Stimulated activated CD8-positive, alpha-beta memory T cell treated with anti-CD3 and anti-CD28 coated beads, Interleukin-15, amount 100 ng/mL, for 24 hours (primary cell): Measurements from ENCODE around the gene RSU1.

Source experiments
- DNase-seq: peaks from one replicate; pipeline ENCODE4 v3.0.0-alpha.2; 2020; ENCODE audit warnings: low read depth

The RSU1 gene

GRCh38 chr10:16822027-16822426, 4.8 kb upstream of the RSU1 start:
- no peak for DNase-seq

- no peak for DNase-seq
These were observed 3.2 kb upstream of the RSU1 start for GRCh38 chr10:16820421-16820820.

- DNase-seq: no peak
These were observed 2.8 kb upstream of the RSU1 start for GRCh38 chr10:16820018-16820417.

- DNase-seq: no peak
These were observed 2.2 kb upstream of the RSU1 start for GRCh38 chr10:16819436-16819835.

GRCh38 chr10:16819026-16819425, 1.8 kb upstream of the RSU1 start:
- DNase-seq: no peak

GRCh38 chr10:16816830-16817124, 447 bp downstream of the RSU1 start:
- DNase-seq: no peak

GRCh38 chr10:16816171-16816570, 1.1 kb downstream of the RSU1 start:
- DNase-seq: no peak

- no peak for DNase-seq
These were observed 3.2 kb downstream of the RSU1 start for GRCh38 chr10:16814012-16814411.

- DNase-seq: no peak
These were observed 4.5 kb downstream of the RSU1 start for GRCh38 chr10:16812676-16813075.

GRCh38 chr10:16811765-16812164, 5.5 kb downstream of the RSU1 start:
- DNase-seq: no peak

- DNase-seq: no peak
These were observed 5.9 kb downstream of the RSU1 start for GRCh38 chr10:16811292-16811691.

GRCh38 chr10:16809074-16809718, 8.0 kb downstream of the RSU1 start:
- no peak for DNase-seq

GRCh38 chr10:16804123-16804522, 13.1 kb downstream of the RSU1 start:
- DNase-seq: no peak

- DNase-seq: no peak
These were observed 13.8 kb downstream of the RSU1 start for GRCh38 chr10:16803464-16803863.

GRCh38 chr10:16799621-16800020, 17.6 kb downstream of the RSU1 start:
- DNase-seq: no peak

GRCh38 chr10:16798571-16798970, 18.7 kb downstream of the RSU1 start:
- no peak for DNase-seq

GRCh38 chr10:16795410-16796073, 21.7 kb downstream of the RSU1 start:
- DNase-seq: no peak

- no peak for DNase-seq
These were observed 23.2 kb downstream of the RSU1 start for GRCh38 chr10:16794005-16794404.

- DNase-seq: no peak
These were observed 24.5 kb downstream of the RSU1 start for GRCh38 chr10:16792675-16793074.

- no peak for DNase-seq
These were observed 27.5 kb downstream of the RSU1 start for GRCh38 chr10:16789765-16790164.

- DNase-seq: no peak
These were observed 28.0 kb downstream of the RSU1 start for GRCh38 chr10:16789261-16789660.

GRCh38 chr10:16788778-16789177, 28.4 kb downstream of the RSU1 start:
- no peak for DNase-seq

- DNase-seq: no peak
These were observed 29.1 kb downstream of the RSU1 start for GRCh38 chr10:16788125-16788524.

GRCh38 chr10:16787361-16787791, 29.8 kb downstream of the RSU1 start:
- peak; percentile 18 for DNase-seq
